DMS153 (cell line): Measurements from ENCODE around the gene IFITM10.

Experiments
- DNase-seq: peaks from one replicate; lab custom pipeline; 2025; lab: John Stamatoyannopoulos, UW

Gene IFITM10

DNA sequence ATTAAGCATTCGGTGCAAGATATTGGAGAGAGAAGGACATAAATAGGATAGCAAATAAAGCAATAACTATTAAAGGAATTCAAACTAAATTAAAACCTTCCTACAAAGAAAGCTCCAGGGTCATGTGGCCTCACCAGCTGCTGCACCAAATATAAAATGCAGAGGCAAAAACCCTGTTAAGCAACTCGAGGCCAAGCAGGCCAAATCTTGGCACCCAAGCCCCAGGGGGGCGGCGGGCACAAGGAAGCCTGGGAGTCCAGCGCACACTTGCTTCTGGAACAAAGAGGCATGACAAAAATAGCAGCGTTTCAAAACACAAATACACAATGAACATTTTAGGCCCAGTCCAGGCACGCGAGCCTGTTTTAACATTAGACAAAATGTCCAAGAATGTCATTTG lies 32.6 kb downstream of the IFITM10 start:
- no peak for DNase-seq

DNA sequence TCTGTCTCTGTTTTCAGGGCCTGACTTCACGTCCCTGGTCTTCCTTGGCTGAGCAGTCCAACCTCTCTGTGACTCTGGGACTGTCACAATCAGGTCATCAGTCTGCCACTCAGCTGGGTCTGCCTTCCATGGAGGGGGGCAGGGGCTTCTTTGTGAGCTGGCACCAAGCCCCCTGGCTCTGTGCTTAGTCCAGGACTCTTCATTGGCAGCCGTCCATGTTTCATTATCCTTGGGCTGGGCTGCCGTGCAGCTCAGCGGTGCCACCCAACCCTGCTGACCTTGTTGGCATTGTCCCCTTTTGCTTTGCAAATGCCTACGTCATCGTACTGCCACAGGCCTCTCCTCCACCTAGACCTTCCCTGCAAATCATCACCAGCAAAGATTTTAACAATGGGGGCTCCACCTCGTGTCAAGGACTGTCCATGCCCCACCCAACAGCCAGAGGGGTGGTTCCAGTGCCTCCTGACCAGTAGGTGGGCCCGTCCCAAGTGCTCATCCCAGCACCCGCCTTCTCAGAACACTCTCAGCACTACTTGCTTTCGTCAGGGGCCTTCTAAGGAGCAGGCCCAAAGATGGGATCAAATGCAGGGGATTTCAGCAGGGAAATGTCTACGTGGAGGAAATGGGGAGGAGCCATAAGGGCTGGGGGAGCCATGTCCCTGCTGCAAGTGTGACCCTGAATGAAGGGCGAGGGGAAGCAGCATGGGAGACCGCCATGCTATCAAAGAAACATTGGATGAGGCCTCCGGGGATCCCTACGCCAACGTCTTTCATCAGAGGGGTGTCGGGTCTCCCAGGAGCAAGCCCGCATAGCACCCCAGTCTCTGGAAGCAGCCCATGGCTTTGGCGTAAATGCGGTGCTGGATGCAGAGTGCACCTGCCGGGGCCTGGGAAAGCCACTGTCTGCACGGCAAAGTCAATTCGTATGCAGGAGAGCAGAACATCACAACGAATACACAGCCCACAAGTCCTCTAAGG lies 35.2 kb downstream of the IFITM10 start:
- no peak for DNase-seq

DNA sequence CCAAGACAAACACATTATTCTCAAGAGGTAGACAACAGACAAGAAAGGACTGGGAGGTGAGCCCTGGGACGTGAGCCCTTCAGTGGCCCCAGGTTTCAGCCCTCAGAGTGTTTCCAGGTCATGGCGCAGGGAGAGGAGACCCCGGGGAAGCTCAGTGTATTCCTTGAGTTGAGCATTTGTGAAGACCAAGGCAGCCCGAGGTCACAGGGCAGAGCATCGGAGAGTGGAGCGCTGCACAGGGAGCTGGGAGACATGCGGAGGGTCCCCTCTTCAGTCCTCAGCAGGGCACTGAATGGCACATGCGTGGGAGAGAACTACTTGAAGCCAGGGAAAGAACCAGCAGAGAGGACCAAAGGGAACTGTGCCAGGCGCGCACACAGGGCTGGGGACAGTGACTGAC lies 41.7 kb downstream of the IFITM10 start:
- DNase-seq = no peak

DNA sequence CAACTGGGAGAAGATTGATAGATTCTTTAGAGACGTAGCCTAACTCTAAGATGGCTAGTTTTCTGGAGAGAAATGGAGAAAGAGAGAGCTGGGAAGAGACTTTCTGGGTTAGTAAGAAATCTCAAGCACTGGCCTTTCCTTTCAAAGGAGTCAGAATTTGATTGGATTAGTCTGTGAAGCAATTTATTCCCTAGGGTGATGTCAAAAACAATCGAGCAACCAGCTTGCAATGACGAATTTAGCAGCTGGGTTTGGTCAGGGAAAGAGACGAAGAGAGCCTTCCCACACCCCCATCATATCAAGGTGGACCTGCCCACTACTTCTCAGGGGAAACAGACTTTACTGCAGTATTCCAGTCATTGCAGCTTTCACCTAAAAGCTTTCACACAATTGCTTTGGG lies 42.6 kb downstream of the IFITM10 start:
- DNase-seq = no peak

DNA sequence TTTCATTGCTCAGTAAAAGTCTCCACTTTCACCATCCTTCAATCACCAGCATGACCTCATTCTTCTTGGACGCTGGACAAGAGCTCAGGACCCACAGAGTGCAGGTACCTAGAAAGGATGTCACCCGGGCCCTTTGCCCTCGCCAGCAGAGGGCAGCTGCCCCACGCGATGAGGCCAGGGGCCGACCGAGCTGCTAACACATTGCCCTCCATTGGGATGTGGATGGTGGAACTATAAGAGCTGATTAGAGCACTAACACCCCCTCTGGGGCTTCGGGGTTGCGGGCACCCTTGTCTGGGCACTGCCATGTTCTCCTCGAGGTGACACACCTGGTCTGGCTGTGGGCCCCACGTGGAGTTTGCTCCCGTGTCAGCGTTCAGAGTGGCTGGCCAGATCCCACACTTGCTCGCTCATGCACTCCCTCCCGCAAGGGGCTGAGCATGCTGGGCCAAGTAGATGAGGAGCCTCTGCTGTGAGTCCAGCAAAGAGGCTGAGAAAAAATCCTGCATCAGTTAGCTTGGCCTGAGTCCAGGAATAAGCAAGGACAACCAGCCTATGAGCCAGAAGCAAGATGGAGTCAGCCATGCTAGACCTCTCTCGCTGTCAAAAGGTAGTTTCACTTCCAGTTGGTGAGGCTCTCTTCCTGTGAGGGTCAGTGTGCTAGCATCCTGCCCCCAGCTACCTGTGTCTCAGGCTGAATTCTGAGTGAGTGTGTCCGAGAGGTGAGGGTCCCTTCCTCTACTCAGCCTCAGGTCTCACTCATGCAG lies 43.6 kb downstream of the IFITM10 start:
- DNase-seq = no peak

DNA sequence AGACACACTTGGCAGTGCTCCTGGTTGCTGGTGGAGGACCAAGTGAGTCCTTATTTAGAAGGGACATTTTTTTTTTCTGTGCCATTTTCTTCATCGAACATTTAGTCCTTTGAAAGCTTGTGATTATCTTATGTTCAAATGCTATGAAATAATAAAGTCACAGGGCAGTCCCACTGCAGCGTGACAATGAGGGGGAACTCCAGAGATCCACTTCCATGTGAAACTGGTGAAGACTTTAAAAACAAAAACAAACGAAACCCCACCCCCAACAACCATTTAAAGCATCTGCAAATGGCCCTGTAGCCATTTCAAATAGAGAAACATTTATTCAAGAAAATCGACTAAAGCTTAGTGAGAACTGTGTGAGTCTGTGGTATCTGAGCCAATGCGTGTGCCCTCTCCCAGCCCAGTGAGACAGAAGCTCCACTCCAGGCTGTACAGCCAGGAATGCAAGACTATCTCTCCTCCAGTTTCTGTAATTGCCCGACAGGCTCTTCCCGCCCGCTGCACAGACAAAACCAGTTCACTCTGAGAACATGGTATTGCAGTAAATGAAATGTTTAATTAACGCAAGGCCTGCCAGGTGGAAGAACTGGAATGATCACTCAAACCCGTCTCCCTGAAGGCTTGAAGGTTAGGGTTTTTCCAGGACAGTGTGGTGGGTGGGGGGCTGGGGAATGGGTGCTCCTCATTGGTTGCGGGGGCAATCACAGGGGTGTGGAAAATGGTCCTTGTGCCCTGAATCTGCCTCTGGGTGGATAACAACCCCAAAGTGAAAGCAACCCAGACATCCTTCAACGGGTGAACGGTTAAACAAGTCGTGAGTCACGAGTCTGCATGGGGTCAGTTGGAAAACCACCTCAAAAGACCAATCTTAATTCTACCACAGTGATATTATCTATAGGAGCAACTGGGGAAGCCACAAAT lies 45.0 kb downstream of the IFITM10 start:
- DNase-seq = no peak

DNA sequence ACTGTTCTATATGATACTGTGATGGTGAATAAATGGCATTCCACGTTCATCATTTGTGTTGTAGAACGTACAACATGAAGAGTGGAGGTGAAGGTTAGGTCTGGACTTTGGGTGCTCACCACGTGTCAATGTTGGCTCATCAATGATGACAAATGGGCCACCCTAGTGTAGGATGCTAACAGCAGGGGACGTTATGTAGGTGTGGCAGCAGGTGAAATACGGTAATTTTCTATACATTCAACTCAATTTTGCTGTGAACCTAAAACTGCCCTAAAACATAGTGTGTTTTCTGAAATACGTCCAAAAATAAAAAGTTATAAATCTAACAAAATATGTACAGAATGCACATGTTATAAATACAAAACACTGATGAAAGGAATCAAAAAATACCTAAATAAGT lies 47.2 kb downstream of the IFITM10 start:
- DNase-seq = no peak

DNA sequence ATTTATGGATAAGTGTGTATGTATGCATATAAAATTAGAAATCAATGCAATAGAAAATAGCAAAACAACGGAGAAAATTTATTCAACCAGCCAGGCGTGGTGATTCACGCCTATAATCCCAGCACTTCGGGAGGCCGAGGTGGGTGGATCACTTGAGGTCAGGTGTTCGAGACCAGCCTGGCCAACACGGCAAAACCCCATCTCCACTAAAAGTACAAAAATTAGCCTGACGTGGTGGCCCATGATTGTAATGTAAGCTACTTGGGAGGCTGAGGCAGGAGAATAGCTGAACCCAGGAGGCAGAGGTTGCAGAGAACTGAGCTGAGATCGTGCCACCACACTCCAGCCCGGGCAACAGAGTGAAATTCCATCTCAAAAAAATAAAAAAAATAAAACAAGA lies 47.9 kb downstream of the IFITM10 start:
- DNase-seq = no peak

DNA sequence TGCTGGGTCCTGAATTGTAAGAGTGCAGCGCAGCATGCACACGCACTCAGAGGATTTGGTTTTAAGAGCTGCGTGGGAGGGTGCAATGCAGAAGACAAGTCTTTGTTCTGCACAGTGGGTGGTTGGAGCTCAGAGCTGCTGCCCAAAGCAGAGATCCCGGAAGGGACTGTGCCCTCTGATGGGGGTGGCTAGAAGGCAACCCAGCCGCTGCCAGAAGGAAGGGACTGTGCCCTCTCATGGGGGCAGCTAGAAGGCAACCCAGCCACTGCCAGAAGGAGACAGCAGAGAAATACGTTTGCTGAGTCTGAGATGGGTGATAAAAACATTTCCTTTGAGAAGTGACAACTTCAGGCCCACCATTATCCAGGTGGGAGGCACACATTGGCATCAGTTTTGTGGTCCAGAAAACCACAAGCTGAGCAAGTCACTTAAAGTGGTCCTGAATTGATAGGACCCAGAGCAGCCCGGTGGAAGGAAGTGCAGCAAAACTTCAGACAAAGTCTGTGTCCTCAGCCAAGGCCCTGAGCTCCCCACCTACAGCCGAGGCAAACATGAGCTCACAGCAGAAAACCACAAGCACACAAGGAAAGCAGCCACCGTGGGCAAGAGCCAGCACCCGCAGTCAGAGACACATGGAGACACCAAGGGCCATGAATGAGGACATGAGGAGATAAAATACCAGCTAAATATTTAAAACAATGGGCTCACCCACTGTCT lies 49.1 kb downstream of the IFITM10 start:
- DNase-seq = no peak

DNA sequence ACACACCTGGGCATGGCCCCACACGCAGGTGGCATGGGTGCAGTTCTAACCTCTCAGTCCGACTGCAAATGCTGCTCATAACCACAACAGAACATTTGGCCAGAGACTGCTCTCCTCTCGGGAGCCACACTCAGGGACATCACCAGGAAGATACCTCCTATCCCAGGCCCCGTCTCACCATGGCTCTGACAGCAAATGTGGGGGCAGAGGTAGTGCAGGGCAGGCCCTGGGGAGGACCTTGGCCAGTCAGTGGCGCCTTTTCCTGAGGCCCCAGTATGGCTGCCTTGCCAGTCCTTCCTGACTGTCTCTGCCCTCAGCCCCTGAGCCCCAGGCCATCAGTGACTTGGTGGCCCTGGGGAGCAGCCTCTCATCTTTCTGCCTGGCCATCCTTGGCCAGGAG lies 50.6 kb downstream of the IFITM10 start:
- no peak for DNase-seq

DNA sequence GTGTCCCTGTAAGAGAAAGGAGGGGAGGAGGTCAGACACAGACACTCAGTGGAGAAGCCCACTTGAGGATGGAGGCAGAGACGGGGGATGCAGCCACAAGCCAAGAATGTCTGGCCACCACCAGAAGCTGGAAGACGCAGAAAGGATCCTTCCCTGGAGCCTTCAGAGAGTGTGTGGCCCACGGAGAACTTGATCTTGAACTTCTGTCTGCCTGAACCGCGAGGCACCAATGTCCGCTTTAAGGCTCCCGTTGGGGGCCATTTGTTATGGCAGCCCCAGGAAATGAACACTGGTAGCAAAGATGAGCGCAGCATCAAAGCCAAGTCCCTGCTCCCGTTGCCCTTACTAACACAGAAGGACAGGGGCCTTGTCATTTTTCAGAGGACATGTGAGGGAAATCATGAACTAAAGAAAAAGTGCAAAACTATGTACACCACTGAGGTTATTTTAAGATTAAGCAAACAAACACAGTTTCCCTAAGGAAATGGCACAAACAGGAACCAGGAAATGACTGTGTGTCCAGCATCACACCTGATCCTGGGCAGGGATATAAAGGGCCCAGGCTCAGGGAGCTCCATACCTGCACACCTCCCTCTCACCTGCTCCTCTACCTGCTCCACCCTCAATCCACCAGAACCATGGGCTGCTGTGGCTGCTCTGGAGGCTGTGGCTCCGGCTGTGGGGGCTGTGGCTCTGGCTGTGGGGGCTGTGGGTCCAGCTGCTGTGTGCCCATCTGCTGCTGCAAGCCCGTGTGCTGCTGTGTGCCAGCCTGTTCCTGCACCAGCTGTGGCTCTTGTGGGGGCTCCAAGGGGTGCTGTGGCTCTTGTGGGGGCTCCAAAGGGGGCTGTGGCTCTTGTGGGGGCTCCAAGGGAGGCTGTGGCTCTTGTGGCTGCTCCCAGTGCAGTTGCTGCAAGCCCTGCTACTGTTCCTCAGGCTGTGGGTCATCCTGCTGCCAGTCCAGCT lies 53.5 kb downstream of the IFITM10 start, which contains the start of gene KRTAP5-6:
Gene KRTAP5-6 (plus strand): TSS at position 588 of the 963 bp plus-strand sequence. CDS start 51 bp downstream, at position 639.
- no peak for DNase-seq

DNA sequence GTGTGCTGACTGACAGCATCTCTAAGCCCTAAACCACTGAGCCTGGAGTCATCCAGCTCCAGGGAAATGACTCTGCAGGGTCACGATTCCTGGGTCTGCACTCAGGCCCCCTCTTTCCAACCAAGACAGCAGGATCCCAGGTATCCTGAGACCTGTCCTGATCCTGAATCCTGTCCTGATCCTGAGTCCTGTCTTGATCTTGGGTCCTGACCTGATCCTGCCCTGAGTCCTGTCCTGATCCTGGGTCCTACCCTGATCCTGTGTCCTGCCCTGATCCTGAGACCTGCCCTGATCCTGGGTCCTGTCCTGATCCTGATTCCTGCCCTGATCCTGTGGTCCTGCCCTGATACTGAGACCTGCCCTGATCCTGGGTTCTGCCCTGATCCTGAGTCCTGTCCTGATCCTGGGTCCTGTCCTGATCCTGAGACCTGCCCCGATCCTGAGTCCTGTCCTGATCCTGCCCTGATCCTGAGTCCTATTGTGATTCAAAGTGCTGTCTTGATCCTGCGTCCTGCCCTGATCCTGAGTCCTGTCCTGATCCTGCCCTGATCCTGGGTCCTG lies 54.8 kb downstream of the IFITM10 start:
- no peak for DNase-seq

DNA sequence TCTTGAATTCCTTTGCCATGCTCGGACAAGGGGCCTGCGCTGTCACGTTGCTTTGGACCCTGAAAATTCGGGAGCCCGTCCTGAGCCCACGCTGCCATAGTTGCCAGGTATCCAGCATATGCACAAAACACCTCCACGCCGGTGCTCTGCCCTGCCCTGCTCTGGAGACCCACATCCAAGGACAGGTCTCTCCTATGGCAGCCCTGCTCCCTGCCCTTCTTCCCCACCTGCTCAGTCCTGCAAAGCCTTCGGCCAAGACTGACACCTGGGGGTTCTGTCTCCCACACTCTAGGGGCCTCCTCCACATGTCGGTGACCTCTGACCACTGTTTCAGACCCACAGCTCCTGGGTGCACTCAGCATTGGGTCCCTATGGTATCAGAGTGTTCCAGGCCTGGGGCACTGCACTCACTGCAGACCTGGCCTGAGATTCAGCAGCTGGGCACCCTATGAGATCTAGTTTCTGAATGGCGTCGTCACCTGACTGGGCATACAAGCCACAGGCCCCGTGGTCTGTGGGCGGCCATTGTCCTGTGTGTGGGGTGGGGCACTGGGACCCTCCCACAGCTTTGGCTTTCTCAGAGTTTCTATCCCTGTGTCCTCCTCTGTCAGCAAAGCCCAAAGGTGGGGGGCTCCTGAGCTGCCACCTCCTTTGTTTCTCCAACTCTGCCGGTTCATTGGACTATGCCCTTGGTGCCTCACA lies 55.4 kb downstream of the IFITM10 start:
- DNase-seq = no peak

DNA sequence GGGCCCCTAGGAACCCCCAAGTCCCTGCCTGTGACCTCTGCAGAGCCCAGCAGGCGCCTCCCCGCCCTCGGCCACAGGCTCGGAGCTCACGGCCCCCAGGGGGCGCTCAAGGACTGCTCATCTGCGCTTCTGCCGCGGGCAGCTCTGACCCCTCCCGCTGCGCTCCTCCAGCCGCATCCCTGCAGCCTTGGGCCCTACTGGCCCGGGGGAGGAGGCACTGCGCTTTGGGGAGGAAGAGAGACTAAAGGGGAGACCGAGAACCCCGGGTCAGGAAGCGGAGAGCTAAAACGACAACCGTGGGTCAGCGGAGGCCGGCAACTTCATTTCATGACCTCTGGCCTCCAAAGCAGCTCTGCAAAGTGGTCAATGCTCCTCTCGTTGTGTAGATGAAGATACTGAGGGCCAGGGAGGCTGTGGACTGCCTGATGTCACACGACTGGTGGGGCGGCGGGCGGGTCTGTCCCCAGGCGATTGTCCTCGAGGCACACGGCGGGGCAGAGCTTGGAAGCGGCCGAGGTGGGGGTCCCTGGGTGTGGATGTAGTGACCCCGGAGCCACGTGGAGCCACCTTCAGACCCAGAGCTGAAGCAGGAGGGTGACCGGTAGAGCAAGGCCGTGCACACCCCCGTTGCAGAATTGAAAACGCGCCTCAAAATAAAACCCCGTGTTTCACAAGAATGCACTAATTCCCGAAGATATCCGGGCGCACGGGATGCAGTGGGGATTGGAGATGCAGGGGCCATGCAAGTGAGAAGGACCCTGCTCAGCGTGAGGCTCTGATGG lies 56.1 kb downstream of the IFITM10 start:
- DNase-seq = peak; percentile 66

DNA sequence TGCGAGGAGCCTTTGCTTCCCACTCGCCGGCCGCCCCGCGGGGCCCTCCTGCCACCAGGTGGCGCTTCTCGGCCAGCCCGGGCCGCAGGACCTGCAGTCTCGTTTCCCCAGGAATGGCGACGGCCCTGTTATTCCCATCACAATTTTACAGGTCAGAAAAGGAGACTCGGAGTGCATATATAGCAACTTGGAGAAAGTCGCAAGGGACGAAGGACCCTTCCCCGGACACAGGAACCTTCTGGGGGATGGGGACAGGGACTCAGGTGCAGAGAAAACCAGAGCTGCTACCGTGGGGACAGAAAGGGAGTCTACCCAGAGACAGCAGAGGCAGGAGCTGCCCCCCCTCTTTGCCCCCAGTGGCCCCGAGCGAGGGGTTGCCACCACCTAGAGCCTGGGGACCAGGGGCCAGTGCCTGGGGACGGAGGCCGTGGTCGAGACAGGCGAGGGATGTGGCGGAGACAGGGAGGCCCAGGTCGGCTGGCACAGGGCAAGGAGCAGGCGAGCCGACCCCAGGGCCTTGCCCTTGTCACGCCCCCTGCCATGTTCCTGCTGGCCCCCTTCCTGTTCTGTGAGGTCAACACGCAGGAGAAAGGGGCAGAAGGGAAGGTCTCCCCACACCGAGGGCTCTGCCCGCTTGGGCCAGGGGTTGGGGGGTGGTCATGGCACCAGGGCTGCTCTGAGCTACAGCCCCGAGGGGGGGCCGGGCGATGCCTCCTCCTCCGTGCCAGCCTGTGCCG lies 56.9 kb downstream of the IFITM10 start:
- DNase-seq = peak; percentile 51

DNA sequence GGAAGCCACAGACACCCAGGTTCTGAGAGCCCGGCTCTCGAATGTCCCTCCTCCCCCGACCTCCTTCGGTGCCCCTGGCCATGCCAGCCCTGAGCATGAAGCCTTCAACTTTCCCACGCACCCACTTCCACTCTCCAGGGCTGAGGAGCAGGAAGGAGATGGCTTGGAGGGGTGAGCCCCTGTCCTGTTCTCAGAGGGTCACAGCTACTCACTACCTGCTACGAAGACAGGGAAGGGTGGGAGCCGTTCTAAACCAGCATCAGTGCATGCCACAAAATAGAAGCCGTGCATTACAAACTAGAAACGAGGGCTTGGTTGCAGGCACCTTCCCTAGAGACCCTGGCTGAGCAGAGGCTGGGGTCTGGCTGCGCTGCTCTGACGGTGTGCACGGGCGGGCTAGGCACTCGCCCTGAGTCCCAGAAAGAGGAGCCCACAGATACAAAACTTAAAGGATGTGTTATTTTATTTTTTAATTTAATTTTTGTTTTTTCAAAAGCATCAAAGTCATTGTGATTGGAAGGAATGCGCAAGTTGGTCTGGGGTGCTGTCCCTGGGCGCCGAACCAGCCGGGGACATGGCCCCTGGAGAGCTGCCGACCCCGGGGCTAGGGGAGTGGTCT lies 57.6 kb downstream of the IFITM10 start:
- no peak for DNase-seq
